Camera-type eye (tissue), 1 donor: Measurements from ENCODE around the gene ANKRD55. TPM values are rescaled to one million over a fixed set of nuclear protein-coding genes. Genes with fewer than 3 reads are reported as not detected.

Experiments
- total RNA-seq: library from RNA; depleted of rRNA; stranded (reverse); fragments of >200 nt; gene quantifications from one replicate; pipeline ENCODE4 v1.2.3, GENCODE V29; 2014

Gene ANKRD55
- total RNA-seq = 12.5 TPM

DNA sequence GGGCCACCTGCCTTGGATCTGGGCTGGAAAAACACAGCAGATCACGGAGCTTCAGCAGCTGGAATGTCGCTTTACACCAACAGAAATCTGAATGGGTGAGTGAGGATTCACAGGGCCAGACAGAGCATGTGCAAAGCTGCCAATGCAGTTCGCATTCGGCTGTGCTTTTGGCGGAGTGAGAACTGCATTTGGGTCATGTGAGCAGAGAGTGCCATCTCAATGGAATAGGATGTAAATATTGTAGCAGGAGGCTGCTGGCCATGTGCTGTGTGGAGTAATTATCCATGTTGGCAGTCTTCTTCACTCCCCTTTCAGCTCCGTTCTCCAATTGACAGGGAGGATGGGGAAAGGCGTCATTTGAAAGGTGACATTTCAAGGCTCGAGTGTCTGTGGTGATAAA lies at the start of gene ANKRD55:
TSS of gene ANKRD55 (minus strand) at position 101 of the 400 bp plus-strand sequence. CDS start 417 bp downstream, outside the sequence.

Other genes with a start within 250 kb of the ANKRD55 start
- gene IL6ST, start 238.4 kb downstream of the ANKRD55 start, total RNA-seq = 264 TPM